ENCODE results near the gene STX8.

STX8 gene

DNA sequence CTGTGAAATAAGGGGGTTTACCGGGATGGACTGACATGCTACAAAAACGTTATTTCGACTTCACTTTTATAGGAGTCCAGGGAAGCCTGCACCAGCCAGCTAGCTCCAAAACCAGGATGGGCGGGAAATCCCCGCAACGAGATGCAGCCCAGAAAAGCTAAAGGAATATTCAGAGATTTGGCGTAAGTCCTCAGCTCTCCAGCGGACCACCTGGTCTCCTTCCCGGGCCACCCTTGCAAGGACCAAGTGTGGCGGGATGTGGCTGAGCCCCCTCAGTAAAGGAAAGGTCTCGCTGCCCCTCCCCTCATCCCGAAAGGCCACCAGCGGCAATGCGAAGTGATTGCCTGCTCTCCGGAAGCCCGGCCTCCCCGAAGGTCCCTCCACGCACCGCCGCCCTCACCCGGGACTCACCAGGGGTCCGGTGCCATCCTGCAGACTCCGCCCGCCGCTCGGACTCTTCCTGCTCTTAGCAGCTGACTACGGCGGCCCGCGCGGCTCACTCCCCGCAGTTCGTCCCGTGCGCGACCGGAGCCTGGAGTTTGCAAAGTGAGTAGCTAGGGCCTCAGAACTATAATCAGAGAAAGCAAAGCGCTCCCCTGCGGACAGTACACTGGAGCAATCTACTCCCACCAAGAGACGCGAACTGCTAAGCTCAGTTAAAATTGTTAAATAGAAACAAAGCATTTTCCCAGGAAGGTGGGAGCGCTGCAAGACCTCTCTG lies at the start of gene STX8:
STX8 (minus strand) TSS at position 440 of the 721 bp plus-strand sequence; CDS start at position 428, 12 bp downstream.
- TF ChIP-seq GATA3 (IDR thresholded peaks at IDR 0.05; ENCODE audit: low read depth, low read length) (no peak), GATA2 (IDR thresholded peaks at IDR 0.05; ENCODE audit: low read depth, low read length) (no peak)

- no peak for TF ChIP-seq GATA2 (IDR thresholded peaks at IDR 0.05; ENCODE audit: low read depth, low read length)
- no peak for TF ChIP-seq GATA3 (IDR thresholded peaks at IDR 0.05; ENCODE audit: low read depth, low read length)
Observed at GRCh38 chr17:9622961-9623360, 47.3 kb upstream of the STX8 start.

DNA sequence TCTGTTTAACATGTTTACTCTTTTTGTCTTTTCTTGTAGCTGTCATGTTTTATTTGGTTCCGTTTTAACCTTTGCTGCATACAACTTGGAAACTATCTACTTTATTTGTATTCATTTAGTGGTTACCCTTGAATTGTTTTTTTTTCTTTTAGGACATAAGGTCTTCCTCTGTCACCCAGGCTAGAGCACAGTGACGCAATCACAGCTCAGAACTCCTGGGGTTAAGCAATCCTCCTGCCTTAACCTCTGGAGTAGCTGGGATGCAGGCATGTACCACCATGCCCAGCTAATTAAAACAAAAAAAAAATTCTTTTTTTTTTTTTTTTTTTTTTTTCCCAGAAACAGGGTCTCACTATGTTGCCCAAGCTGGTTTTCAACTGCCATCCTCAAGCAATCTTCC lies 39.9 kb upstream of the STX8 start:
- TF ChIP-seq GATA3 (IDR thresholded peaks at IDR 0.05; ENCODE audit: low read depth, low read length): no peak

DNA sequence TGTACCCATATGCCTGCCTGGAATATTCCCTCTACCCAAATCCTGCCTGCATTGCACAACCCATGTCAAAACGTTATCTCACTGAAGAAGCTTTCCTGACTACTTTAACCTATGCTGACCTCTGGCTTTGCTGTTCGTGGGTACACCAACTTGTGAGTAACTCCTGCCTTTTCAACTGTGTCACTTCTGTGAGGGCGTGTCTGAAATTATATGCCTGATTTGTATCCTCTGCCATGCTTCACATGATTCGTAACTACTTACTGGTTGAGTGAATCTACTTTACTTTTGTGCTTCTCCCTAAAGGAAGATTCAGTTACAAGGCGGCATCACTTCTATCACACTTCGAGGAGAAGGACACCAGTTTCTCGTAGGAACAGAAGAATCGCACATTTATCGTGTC lies 36.4 kb upstream of the STX8 start:
- TF ChIP-seq GATA3 (IDR thresholded peaks at IDR 0.05; ENCODE audit: low read depth, low read length): no peak
- no peak for TF ChIP-seq GATA2 (IDR thresholded peaks at IDR 0.05; ENCODE audit: low read depth, low read length)

DNA sequence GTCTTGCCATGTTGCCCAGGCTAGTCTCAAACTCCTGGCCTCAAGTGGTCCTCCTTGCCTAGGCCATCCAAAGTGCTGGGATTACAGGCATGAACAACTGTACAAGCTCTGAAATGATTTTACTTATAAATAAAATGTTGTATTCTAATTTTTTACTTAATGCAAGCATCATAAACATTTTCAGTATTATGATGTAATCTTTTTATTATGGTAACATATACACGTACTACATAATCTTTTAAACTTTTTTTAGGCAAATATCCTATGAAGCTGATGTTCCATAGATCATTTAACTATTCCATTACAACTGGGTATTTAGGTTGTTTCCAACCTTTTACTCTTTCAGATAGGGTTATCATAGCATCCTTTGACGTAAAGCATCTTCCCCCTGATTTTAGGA lies 35.9 kb upstream of the STX8 start:
- TF ChIP-seq GATA2 (IDR thresholded peaks at IDR 0.05; ENCODE audit: low read depth, low read length): no peak
- TF ChIP-seq GATA3 (IDR thresholded peaks at IDR 0.05; ENCODE audit: low read depth, low read length): no peak

- TF ChIP-seq GATA3 (IDR thresholded peaks at IDR 0.05; ENCODE audit: low read depth, low read length) (no peak), GATA2 (IDR thresholded peaks at IDR 0.05; ENCODE audit: low read depth, low read length) (no peak)
Observed at GRCh38 chr17:9606453-9606852, 30.8 kb upstream of the STX8 start.

DNA sequence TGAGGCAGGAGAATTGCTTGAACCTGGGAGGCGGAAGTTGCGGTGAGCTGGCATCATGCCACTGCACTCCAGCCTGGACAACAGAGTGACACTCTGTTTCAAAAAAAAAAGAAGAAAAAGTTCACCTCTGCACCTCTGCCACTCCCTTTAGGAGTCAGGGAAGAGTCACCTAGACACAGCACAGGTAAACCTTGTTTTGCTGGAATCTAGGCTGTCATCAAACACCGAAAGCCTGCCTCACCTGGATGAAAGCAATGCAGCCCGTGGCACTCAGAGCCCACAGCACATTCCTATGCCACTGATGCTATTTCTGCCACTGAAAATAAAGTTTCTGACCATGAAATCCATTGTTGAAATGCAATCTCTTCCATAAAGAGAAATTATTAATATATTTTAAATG lies 23.0 kb upstream of the STX8 start:
- TF ChIP-seq GATA2 (IDR thresholded peaks at IDR 0.05; ENCODE audit: low read depth, low read length): no peak

DNA sequence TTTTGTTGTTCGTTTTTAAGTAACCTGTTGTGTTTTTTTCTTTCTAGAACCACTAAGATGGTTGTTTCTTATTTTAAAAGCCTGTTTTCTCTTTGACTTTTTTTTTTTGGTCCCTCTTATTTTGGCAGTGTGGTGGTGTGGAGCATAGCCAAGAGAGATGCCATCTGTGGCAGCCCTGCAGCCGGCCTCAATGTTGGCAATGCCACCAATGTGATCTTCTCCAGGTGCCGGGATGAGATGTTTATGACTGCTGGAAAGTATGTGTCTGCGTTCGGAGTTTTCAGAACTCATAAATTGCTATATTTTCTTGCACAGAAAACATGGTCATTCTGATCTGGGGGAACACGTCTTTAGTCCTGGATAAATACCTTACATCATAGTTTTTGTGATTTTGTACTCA lies 18.4 kb upstream of the STX8 start:
- TF ChIP-seq GATA2 (IDR thresholded peaks at IDR 0.05; ENCODE audit: low read depth, low read length) (no peak), GATA3 (IDR thresholded peaks at IDR 0.05; ENCODE audit: low read depth, low read length) (no peak)

GRCh38 chr17:9587969-9588656 lies 12.5 kb upstream of the STX8 start:
- no peak for TF ChIP-seq GATA2 (IDR thresholded peaks at IDR 0.05; ENCODE audit: low read depth, low read length)
- TF ChIP-seq GATA3 (IDR thresholded peaks at IDR 0.05; ENCODE audit: low read depth, low read length): no peak

- no peak for TF ChIP-seq GATA3 (IDR thresholded peaks at IDR 0.05; ENCODE audit: low read depth, low read length)
- no peak for TF ChIP-seq GATA2 (IDR thresholded peaks at IDR 0.05; ENCODE audit: low read depth, low read length)
Observed at GRCh38 chr17:9577373-9577709, 1.7 kb upstream of the STX8 start.

GRCh38 chr17:9576521-9577372 lies 1.1 kb upstream of the STX8 start, which contains the start of gene CFAP52:
TSS of gene CFAP52 (plus strand) at chr17:9576642. CDS start at chr17:9576696, 54 bp downstream.
- no peak for TF ChIP-seq GATA2 (IDR thresholded peaks at IDR 0.05; ENCODE audit: low read depth, low read length)
- TF ChIP-seq GATA3 (IDR thresholded peaks at IDR 0.05; ENCODE audit: low read depth, low read length): no peak

- TF ChIP-seq GATA3 (IDR thresholded peaks at IDR 0.05; ENCODE audit: low read depth, low read length): no peak
Observed at GRCh38 chr17:9571201-9571600, 4.4 kb downstream of the STX8 start.

- TF ChIP-seq GATA2 (IDR thresholded peaks at IDR 0.05; ENCODE audit: low read depth, low read length): no peak
- no peak for TF ChIP-seq GATA3 (IDR thresholded peaks at IDR 0.05; ENCODE audit: low read depth, low read length)
Observed at GRCh38 chr17:9568957-9569588, 6.5 kb downstream of the STX8 start.

DNA sequence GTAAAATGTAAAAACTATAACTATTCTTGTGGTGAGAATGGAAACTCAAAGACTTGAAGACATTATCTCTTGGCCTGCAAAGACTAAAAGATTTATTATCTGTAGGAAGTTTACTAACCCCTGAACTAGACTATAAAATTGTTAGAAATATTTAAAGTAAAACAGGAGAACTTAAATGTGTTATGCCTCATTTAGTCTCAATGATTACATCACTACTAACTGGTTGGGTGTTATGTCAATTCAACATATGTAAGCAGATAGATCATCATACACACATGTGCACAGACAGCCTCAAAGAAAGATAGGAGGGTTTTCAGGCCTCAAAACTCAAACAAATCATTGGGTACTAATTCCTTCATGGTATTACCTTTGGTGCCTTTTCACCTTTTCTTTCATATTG lies 7.6 kb downstream of the STX8 start:
- TF ChIP-seq GATA2 (IDR thresholded peaks at IDR 0.05; ENCODE audit: low read depth, low read length) (no peak), GATA3 (IDR thresholded peaks at IDR 0.05; ENCODE audit: low read depth, low read length) (no peak)

Data from SH-SY5Y (cell line).